Epidermal melanocyte (primary cell): ENCODE results near the gene SAG.

Experiments used
- DNase-seq: peaks from one replicate; pipeline ENCODE4 v3.0.0; 2011; ENCODE audit warnings: low spot score; ENCODE audit not compliant: insufficient read length

SAG gene

GRCh38 chr2:233288663-233289062, 19.0 kb upstream of the SAG start:
- no peak for DNase-seq

DNA sequence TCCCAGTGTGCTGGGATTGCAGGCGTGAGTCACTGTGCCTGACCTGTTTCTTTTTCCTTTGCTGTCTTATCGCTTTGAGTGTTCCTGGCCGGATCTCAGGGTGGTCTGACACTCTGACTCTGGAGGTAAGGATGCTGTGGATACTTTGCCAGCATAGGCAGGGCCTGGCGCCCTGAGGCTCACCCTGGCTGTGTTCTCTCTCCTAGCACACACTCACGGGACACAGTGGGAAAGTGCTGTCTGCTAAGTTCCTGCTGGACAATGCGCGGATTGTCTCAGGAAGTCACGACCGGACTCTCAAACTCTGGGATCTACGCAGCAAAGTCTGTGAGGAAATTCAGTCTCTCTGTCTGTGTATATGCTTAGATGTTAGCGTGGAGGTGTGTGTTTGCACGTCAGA, 18.0 kb upstream of the SAG start:
- peak; percentile 66 for DNase-seq

GRCh38 chr2:233290051-233290845, 17.4 kb upstream of the SAG start:
- no peak for DNase-seq

DNA sequence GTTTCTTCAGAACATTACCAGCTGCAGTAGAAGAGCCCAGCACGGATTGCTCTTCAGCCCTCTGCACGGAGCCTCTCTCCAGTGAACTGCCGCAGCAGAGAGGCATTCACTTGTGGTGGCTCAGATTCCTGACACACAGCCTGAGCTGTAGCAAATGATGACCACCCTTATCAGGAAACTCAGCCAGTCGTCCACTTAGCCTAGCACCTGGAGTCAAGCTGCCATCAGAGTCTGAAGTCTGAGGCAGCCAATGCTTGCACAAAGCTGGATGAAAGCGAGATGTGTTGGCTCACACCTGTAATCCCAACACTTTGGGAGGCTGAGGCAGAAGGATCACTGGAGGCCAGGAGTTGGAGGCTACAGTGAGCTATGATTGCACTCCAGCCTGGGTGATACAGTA, 11.7 kb upstream of the SAG start:
- no peak for DNase-seq

DNA sequence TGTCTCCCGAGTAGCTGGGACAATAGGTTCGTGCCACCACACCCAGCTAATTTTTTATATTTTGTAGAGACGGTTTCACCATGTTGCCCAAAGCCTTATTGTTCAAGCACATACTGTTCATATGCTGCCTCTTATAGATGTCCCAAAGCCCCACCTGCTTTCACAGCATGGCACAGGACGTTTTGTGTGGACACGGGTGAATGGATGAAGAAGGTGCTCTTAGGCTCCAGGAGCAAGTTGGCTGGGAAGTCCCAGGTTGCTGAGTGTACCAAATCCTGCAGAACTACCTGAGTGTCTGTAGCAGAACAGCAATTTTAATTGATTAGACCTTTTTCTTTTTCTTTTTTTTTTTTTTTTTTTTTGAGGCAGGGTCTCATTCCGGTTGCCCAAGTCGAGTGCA, 10.5 kb upstream of the SAG start:
- DNase-seq, result no peak

GRCh38 chr2:233300401-233300800, 7.2 kb upstream of the SAG start:
- DNase-seq, result no peak

DNA sequence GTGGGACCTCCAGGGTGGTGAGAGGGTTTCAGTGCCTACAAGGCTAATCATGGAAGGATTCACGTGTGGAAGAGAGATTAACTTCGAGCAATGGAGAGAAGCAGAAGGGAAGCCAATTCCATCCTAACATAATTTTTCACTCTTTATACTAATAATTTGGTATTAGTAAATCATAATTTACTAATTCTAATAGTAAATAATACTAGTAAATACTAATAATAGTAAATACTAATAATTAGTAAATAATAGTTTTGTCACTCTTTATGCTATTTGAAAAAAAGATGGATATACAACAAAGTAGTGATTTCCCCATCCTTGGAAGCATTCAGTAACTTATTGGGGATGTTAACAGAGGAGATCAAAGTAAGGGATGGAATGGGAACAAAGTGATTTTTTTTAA, 6.4 kb upstream of the SAG start:
- no peak for DNase-seq

- DNase-seq, result no peak
Measured at GRCh38 chr2:233301811-233302210, 5.8 kb upstream of the SAG start.

GRCh38 chr2:233303252-233303651, 4.4 kb upstream of the SAG start:
- no peak for DNase-seq

DNA sequence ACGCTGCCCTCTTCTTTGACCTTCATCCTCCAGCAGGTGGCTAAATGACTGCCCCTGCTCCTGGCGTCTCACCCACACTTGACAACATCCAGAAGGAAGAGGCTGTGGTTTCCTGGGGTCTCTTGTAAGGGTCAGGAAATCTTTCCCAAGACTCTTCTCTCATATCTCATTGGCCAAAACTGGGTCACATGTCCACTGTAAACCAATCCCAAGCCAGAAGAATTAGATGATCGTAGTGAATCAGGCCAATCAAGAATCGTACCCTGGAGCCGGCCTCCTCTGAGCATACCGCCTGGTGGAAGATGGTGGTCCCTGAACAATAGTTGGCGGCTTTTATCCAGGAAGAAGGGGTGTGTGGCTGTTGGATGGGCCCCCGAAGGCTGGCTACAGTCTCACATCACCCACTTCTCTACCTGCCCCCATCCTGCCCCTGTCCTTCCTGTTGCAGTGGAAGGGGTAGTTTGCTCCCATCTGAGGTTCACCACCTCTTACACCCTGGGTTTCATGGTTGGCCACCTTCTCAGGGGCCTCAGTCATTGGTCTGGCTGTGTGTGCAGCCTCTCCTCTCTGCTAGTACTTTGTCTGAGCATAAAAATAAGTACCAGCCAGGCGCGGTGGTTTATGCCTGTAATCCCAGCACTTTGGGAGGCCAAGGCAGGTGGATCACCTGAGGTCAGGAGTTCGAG, 3.8 kb downstream of the SAG start:
- no peak for DNase-seq

DNA sequence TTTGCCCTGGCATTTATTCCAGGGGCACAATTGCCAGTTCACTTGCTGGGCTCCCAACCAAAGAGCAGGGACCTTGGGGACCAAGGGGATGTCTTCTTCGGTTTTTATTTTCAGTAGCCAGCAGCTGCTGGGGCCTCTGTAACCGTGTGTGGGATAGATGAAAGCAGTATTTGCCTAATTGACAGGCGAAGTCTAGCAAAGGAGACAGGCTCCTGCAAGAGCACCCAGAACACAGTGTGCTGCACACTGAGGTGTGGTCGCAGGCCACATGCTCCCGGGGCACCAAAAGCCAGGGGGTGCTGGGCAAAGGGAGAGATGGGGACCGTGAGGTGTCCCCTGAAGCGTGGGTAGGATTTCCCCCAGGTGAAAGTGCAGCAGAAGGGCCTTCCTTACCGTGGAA, 5.3 kb downstream of the SAG start:
- DNase-seq, result no peak

GRCh38 chr2:233314180-233314925, 6.7 kb downstream of the SAG start:
- no peak for DNase-seq

- no peak for DNase-seq
Measured at GRCh38 chr2:233317196-233317943, 9.8 kb downstream of the SAG start.

DNA sequence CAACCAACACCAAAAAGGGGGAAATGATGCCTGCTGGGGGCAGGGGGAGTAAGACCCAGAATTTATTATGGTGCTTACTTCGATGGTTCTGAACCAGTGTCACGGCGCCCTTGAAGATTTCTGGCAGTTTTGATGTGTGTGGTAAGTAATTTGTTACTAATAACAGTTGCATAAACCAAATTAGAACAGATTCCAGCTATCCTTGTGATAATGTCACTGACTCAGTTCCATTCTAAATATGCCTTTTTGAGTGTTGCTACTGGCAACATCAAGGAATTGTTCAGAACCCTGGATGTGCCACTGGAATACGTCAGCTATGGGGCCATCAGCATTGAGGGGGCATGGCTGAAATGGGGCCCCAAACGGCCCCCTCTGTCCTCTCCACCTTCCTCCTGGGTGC, 11.6 kb downstream of the SAG start:
- no peak for DNase-seq

- no peak for DNase-seq
Measured at GRCh38 chr2:233320470-233320869, 12.9 kb downstream of the SAG start.

- no peak for DNase-seq
Measured at GRCh38 chr2:233321166-233321565, 13.6 kb downstream of the SAG start.

- no peak for DNase-seq
Measured at GRCh38 chr2:233323851-233324250, 16.2 kb downstream of the SAG start.

GRCh38 chr2:233325256-233325655, 17.6 kb downstream of the SAG start:
- DNase-seq, result no peak

DNA sequence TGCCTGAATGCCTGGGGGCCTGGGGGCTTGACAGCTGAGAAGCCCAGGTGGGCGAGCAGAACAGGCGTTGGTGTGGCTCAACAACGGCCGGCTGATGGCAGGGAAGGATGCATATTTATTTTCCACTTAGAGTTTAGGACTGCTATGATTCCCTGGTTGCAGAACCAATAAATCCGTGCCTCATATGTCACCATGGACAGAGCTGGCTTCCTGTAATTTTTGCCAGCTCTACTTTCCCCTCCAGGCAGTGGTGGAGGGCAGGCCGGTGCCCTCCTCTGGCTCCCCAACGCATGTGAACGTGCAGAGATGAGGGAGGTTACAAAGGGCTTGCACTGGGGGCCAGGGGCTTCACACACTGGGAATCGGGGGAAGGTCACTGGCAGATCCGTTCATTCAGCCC, 18.2 kb downstream of the SAG start:
- no peak for DNase-seq

DNA sequence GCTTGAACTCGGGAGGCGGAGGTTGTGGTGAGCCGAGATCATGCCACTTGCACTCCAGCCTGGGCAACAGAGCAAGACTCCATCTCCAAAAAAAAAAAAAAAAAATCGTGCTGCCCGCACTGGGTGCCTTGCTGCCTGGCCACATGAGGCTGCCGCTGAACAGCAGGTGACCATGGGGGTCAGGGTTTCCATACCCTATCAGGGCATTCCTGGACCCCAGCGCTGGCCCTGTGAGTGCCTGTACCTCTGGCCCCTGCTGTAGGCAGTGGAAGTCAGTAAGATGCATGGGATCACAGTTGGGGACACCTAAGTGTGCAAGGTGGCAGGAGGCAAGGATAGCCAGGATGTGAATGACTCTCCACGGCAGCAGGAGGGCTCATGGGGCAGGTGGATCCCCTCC, 18.9 kb downstream of the SAG start:
- DNase-seq, result no peak

DNA sequence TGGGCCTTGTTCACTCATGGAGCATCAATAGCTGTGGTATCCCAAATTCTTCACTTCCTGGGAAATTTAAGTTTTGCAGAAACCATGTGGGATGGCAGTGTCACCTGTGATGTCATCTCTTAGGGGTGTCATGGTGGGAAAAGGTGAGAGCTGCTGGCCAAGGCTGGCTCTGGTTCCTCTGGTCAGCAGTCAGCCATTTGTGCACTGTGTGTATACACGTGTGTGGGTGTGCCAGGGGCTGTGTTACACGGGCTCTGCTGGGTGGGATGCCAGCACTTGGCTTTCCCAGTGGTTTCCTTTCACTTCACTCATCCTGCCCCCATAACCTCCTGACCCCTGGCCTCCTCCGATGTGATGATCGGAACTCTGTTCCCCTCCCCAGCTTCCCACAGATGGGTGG, 21.3 kb downstream of the SAG start:
- no peak for DNase-seq
